ENCODE results near the gene IHH.

The IHH gene

GRCh38 chr2:219018286-219018685, 42.4 kb downstream of the IHH start:
- no peak for DNase-seq

- no peak for DNase-seq
Measured at GRCh38 chr2:219017201-219017931, 43.4 kb downstream of the IHH start.

- DNase-seq = no peak
Measured at GRCh38 chr2:219016721-219017120, 44.0 kb downstream of the IHH start.

- DNase-seq = no peak
Measured at GRCh38 chr2:219010873-219011272, 49.8 kb downstream of the IHH start.

GRCh38 chr2:219010162-219010756, 50.5 kb downstream of the IHH start:
- no peak for DNase-seq

- DNase-seq = no peak
Measured at GRCh38 chr2:219009294-219009693, 51.4 kb downstream of the IHH start.

All from fibroblast of upper back skin (primary cell).